Stimulated activated CD8-positive, alpha-beta memory T cell treated with anti-CD3 and anti-CD28 coated beads, Interleukin-15, amount 100 ng/mL, for 4 hours (primary cell): ENCODE data around the gene ASIC4.
A peak's percentile ranks its signal among the peaks of the same experiment; 100 is the strongest.

Experiments used
- DNase-seq, 2 donors: peaks; one replicate each; pipeline ENCODE4 v3.0.0-alpha.2; 2020; ENCODE audit warnings: low read depth in 2 of 2

The ASIC4 gene

DNA sequence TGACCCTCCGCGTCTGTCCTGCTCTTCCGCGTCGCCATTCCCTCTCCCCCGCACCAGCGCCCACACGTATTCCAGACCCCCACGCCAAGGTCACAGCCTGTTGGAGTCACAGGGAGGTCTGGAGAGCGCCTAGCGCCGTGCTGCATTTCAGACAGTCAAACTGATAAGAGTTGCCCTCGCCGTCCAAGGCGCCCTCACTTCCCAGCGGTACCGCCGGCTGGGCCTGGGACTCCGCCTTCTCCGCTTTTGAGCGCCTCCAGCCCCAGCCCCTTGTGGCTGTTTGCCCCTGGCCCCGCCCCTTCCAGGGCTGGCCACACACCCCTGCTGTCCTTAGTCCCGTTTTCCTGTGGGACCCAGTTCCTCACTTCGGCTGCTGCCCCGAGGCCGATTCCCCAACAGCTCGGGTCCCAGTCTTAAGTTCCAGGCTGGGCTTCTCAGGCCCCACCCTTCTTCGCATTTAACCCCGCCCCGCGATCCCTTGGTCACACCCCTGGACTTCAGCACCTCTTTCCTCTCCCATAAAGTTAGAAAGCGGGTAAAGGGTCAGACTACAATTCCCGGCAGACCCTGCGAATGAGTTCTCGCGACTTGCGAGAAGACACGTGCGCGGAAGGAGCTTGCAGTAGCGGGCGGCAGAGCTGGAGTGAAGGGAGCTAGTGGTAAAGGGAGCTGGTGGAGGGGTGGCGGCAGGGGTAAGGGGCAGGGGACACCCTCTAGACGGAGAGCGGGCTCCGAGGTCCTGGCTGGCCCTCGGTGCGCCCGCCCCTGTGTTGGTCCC lies 15.8 kb upstream of the ASIC4 start, which contains the start of gene GMPPA:
TSS of gene GMPPA (plus strand) at position 612 of the 778 bp plus-strand sequence. CDS start 1,085 bp downstream, outside the sequence.
- peak; percentile 82 to 89 for DNase-seq

DNA sequence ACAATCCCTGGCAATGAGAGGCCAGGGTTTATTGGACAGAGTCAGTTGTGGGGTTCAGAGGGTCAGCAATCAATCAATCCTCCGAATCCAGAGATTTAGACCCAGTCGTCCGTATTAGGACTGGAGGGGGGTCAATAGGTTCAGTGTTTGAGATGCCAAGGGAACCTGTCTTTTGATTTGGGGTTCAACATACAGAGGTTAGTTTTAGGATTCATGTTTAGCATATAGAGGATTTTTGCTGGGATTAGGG lies 15.3 kb upstream of the ASIC4 start:
- DNase-seq, result no peak

DNA sequence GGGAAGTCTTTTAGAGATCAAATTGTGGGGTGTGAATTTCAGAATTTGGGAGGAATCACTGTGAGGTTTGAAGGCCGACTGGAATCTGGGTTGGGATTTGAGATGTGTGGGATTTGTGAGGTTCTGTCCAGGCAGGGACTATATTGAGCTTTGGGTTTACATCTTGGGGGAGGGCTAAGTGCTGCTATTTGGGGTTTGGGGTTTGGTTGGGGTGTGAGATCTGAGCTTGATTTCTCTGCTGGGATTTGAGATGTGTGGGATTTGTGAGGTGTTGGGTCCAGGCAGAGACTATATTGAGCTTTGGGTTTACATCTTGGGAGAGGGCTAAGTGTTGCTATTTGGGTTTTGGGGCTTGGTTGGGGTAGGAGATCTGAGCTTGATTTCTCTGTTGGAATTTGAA lies 14.7 kb upstream of the ASIC4 start:
- no peak for DNase-seq

DNA sequence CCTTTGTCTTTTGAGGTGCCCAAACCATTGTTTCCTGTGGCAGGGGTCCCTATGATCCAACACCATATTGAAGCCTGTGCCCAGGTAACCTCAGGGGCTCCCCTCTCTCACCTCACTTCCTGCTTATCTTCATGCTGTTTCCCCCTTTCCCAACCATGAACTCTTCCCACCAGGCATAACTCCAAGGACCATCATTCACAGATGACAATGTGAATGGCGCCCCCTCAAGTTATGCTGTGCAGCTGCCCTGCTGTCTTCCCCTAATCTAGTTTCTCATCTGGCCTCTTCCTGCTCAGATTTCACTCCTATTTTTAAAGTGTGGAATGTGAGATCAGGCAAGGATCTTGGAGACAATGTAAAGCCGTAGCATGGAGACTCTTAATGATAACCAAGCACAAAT lies 14.1 kb upstream of the ASIC4 start:
- no peak for DNase-seq

DNA sequence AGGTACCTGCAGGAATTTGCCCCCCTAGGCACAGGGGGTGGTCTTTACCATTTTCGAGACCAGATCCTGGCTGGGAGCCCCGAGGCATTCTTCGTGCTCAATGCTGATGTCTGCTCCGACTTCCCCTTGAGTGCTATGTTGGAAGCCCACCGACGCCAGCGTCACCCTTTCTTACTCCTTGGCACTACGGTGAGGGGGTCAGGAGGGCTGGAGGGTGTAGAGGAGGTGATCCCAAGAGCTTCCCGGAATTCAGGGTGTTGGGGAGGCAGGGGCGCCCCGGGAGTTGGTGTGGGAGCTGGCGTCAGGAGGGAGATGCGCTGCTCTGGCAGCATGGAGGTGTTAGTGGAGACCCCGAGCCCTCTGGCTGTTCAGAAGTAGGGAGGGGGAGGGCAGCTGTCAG lies 12.4 kb upstream of the ASIC4 start:
- no peak for DNase-seq

DNA sequence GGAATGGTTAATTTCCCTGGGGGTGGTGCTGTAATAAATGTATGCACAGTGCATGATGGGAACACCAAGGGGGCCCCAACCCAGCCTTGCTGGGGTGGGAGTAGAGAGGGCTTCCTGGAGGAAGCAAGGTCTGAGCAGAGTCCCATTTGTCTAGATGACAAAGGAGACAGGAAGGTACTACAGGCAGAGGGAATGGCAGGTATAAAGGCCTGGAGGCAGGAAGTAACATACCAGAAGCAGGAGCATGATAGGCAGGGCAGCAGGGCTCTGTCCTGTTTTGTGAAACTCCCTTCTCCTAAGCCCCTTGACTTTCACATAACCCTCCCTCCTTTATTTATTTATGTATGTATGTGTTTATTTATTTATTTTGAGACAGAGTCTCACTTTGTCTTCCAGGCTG lies 11.7 kb upstream of the ASIC4 start:
- no peak for DNase-seq

DNA sequence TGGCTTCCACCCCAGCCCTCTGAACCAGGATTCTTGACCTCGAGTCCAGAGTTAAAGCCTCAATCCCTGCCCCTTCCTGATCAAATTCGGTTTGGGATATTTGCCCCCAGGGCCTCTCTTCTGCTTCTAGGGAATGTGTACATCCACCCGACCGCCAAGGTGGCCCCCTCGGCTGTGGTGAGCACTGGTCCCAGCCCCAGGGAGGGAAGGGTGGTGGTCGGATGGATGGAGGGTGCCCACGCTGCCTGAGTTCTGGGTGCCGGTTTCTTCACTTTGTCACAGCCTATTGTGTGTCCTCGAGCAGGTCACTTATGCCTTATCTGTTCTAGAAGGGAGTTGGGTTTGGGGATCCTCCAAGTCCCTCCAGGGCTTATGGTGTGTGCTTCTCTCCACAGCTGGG lies 8.7 kb upstream of the ASIC4 start:
- DNase-seq, result no peak

DNA sequence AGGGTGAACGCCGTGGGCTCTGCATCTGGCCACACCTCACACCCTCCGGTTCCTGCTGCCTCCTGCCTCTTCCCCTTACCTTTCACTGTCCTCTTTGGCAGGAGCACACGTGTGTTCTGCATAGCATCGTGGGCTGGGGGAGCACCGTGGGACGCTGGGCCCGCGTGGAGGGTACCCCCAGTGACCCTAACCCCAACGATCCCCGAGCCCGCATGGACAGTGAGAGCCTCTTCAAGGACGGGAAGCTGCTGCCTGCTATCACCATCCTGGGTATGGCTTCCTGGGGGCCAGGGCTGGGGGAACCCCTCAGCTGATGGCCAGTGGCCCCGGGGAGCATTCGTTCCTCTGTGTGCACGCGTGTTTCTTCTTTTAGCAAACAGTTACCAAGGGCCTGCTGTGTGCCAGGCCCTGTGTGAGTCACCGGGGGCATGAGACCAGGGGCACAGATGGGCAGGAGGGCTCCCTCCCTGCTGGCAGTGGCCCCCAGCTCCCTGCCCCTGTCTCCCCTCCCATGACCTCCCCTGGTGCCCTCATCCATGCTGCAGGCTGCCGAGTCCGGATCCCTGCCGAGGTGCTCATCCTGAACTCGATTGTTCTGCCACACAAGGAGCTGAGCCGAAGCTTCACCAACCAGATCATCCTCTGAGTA lies 8.0 kb upstream of the ASIC4 start:
- DNase-seq, result no peak

DNA sequence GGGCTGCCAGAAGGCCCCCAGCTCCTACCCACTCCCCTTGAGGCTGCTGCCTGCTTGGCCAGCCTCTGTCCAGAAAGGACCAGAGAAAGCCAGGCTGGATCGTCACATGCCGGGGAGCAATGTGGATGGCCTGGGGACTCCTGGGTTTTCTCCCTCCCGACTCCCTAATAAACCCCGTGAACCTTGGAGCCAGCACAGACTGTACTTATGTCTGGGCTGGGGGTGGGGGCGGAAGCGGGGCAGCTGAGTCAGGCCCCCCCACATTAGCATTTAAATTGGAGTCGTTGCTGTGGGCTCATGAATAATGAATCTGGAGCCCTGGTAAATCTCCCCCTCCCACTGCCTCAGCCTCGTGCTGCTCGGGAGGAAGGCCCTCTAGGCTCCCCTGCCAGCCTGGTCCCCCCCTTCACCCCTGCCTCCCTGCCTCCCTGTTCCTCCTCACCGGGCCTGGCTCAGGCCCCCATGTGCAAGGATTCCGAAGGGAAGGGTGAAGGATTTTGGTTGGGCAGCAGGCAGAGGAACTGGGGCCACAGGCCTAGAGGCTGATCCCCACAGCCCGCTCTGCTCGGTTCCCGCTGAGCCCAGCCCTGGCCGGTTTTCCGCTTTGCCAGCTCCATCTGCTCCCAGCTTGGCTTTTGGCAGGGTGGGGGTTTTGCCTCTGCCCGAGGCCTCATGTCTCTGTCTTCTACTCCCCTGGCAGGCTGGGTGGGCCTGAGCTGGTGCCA lies 7.3 kb upstream of the ASIC4 start:
- no peak for DNase-seq

DNA sequence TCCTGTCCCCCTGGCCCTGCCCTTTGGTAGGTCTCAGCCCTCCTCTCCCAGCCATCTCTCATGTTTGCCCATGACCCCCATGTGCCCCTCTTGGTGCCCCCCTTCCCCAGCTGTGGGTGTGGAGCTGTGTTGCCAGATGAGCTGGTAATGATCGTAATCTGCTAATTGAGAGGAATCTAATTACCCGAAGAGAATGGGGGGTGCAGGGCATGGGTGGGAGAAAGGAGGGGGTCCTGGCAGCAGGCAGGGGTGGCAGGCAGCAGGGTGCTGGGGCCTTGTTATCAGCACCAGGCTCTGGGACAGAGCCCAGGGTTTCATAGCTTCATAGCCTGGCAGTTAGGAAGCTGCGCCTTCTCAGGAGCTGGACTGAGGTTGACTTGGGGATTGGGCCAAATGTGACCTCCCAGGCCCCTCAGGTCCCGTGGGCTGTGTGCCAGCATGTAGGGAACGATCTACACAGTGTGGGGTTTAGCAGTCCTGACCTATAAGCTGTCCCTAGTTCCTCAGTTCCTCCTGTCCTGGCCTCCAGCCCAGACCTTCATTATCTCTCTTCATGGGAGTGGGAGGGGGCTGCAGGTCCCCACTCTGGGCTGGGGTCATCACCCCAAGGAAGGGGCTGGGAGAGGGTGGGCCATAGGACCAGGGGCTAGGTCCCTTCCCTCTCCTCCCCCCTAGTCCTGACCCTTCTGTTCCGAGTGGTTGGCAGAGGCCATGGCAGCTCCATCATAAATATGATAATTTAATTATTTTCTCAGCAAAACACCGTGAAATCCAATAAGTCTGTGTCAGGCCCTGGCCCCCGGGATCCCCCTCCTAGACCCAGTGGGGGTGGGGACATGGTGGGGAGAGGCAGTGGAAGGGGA lies 6.5 kb upstream of the ASIC4 start:
- DNase-seq, result no peak

DNA sequence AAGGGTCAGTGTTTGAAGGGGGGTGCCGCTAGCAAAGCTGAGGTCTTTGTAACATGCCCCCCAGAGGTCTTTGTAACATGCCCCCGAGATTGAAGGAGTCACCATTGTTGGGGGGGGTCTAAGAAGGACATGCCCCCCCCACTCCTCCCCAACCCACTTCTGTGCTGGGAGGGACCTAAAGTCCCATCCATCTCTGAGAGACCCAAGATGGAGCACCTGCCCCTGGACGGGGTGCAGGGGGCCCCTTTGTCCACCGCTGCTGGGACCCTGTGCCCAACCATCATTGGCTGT lies 5.9 kb upstream of the ASIC4 start:
- DNase-seq, result no peak

DNA sequence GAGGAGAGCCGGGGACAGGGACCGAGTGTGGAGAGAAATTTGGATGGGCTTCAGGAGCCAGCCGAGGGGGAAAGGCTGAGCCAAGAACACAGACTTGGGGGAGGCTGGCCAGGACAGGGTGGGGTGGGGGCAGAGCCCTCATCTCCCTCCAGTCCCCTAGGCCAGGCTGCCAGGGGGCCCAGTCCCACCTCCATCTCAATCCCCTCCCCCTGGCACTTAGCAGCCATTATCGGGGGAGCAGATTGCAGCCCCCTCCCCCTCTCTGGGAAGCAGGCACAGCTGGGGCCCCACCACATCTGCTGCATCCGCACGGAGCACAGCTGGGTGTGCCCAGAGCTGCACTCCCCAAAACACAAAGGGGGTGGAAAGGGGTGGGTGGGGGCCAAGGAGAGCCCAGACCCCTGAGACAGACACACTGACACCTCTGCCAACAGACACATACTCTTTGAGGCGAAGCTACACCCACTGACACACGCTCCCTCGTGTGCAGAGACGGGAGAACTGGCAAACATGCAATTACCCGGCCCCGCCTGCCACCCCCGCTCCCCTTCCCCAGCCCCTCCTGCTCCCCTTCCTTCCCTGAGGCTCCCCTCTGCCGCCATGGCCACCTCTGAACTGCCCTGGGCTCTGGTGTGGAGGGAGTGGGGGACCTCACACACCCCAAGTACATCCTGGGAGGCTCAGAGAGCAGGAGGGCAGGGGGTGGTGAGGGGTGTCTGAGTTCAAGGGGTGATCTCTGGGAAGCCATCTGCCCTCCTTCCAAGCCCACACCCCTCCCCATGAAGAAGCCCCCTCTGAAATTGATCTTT lies 5.1 kb upstream of the ASIC4 start:
- DNase-seq, result no peak

DNA sequence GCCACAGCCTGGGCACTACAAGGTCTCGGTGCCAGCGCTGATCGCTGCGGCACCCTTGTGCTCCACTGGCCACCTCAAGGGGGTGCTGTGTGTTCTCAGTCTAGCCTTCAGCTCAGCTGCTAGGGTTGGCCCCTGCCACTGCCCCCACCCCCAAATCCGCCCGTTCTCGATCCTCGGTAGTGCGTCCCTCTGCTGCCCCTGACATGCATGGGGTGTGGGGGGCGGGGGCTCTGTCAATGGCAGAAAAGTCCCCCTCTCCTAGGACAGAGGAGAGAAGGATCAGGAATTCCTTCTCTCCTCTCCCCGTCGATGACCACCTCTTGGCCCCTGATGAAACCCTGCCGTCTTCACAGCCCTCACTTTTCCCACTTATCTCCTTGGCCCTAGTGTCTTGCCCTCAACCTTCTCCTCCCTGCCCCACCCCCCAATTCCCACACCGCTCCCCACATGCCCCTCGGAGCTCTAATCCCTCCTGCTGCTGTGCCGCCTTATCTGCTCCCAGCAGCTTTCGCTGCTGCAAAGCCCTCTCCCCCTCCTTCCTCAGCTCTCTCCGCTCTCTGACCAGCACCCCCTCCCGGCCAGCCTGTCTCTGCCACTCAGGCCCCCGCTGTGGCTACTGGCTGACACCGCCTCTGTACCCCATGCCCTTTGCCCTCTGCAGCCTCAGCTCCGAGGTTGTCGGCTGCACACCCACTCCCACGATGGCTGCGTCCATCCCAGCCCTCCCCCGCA lies 4.3 kb upstream of the ASIC4 start:
- DNase-seq, result peak in 1 of 2 donors; percentile 11

DNA sequence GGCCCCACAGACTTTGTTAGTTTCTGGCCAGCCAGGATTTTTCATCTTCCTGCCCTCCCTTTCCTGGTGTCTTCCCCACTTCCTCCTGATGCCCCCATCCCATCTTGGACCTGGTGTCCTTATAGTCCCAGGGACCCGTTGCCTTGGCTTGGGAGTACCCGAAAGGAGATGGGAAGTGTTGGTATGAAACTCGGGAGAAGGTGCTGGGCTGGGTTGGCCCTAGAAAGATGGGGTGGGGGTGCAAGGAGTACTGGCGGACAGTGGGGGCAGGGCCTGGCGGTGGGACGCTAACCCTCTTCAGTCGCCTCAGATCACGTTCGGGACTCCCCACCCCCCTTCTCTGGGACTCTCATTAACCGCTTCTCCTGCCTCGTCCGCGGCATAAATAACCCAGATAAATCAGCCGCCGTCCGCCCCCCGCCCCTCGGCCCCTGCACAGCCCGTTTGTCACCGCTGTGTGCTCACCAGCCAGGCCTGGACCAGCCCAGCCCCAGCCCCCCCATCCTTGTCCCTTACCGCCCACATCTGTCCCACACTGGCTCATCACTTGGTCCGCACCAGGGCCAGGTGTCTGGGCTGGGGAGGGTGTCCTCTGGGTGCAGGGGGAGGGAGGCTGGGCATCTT lies 3.7 kb upstream of the ASIC4 start:
- DNase-seq, result no peak

DNA sequence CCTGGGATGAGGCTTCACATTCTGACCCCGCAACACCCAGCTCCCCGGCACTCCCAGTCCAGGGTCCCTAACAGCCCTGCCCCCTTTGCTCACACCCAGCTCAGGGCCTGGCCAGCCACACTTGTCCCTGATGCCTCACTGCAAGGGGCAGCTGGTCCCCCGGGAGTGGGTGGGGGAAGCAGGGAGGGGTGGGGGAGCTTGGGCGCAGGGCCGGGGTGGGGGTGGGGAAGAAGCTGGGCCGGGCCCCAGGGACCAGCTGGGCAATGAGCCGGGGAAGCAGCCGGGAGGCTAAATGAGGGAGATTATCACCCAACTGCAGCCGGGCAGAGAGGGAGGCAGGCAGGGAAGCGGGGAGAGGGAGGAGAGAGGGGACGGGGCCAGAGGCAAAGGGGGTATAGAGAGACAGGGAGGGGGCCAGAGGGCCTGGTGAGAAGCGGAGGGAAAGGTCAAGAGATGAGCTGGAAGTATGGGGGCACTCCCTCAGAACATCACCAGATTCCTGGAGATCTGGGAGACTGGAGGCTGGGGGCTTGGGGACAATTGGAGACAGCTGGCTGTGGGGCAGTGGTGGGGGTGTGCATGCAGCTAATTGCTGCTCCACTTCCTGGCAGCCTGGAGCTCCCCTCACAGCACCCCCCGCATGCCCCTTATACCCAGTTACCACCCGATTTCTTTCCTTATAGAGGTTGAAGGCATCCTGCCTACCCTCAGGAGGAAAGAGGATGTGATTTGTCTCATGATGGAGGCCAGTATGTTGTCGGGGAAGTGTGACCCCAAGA lies 2.5 kb upstream of the ASIC4 start:
- DNase-seq, result no peak

DNA sequence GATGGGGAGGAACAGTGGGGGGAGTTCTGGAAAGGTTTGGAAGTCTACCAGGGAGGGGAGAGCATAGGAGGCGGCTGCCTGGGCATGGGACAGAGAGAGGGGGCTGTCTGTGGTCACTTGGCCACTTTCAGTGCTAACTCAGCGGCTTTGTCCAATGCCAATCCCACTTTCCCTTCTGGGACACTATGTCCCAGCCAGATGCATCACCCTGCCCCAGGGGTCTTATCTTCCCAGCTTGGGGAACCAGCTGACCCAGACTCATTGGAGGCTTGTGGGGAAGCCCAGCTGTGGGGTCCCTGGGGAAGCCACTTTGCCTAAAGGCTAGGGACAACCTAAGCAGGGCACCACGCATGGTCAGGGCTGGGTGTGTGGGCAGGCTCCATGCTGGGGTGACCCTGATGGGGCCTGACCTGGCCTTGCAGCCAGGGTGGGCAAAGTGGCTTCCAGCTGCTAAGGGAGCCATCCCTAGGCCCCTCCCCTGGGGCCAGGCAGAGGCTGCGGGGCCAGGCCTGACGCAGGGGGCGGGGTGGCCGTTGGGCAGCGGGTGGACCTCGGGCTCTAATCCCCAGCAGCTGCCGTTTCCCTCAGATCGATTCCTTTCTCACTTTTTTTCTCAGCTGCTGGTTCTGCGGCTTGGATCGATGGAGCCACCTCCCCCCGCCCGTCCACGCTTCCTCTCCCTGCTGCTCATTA lies 1.6 kb upstream of the ASIC4 start:
- no peak for DNase-seq

DNA sequence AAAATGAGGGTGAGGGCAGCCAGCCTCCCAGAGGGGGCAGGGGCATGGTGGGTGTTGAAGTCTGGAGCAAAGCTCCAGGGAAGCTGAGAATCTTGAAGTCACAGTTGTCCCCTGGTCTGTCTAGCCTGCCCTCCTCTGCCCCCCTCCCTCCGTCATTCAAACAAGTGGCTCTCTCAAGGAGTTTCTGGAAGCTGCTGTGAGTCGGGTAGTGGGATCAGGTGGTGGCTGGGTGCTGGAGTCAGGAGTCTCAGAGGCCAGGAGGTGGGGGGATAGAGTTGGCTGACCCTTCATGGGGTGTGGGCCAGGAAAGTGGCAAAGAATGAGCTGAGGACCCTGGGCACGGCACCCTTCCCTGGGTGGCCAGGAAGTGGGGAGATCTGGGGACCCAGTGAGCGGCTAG lies 495 bp upstream of the ASIC4 start:
- DNase-seq, result no peak

DNA sequence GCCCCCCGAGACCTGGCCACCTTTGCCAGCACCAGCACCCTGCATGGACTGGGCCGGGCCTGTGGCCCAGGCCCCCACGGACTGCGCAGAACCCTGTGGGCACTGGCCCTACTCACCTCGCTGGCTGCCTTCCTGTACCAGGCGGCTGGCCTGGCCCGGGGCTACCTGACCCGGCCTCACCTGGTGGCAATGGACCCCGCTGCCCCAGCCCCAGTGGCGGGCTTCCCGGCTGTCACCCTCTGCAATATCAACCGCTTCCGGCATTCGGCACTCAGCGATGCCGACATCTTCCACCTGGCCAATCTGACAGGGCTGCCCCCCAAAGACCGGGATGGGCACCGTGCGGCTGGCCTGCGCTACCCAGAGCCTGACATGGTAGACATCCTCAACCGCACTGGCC lies 554 bp downstream of the ASIC4 start:
- DNase-seq, result no peak
